ENCODE measurements around the gene COBL.

GRCh38 chr7:51161937-51162336, 154.7 kb downstream of the COBL start:
- no peak for TF ChIP-seq CTCF (IDR thresholded peaks at IDR 0.05)
- no peak for TF ChIP-seq EZH2phosphoT487 (IDR thresholded peaks at IDR 0.05)
